Ascending aorta (tissue), 2 donors: ENCODE data around the gene SYNPO2. TPM values are rescaled to one million over a fixed set of nuclear protein-coding genes. Genes with fewer than 3 reads are reported as not detected.

Source experiments
- DNase-seq, 2 donors: peaks; one replicate each; pipeline ENCODE4 v3.0.0-alpha.2; 2019; ENCODE audit warnings: low spot score in 2 of 2
- H3K27ac ChIP-seq, 2 donors: fragments of 200-600 bp; sonication (generic); one replicate each; pipeline ENCODE4 v1.5.1; 2016 to 2017; ENCODE audit warnings: mild to moderate bottlenecking in 1 of 2
- H3K27me3 ChIP-seq: fragments of 200-600 bp; sonication (generic); one replicate; pipeline ENCODE4 v1.5.1; 2017
- H3K36me3 ChIP-seq, 2 donors: fragments of 200-600 bp; sonication (generic); one replicate each; pipeline ENCODE4 v1.5.1; 2016
- H3K4me1 ChIP-seq, 2 donors: fragments of 200-600 bp; sonication (generic); one replicate each; pipeline ENCODE4 v1.5.1; 2016 to 2017; ENCODE audit warnings: mild to moderate bottlenecking in 1 of 2
- H3K4me3 ChIP-seq, 2 donors: fragments of 200-600 bp; sonication (generic); one replicate each; pipeline ENCODE4 v1.5.1; 2016 to 2017; ENCODE audit warnings: mild to moderate bottlenecking in 1 of 2
- H3K9me3 ChIP-seq, 2 donors: fragments of 200-600 bp; sonication (generic); one replicate each; pipeline ENCODE4 v1.5.1; 2016
- CTCF ChIP-seq, 3 experiments: fragments of 200-600 bp in 2 of 3; fragments of 450-650 bp in 1 of 3; sonication (generic) in 2 of 3; IDR thresholded peaks; one replicate each; pipeline ENCODE4 v1.5.1; 2016 to 2019; ENCODE audit warnings: antibody characterized with exemption in 3 of 3, mild to moderate bottlenecking in 1 of 3, moderate library complexity in 1 of 3
- intact Hi-C: fragments of 100-400 bp; cut with DNase I; formaldehyde crosslinking; loops from one replicate; pipeline ENCODE4 v1.15.1; 2023
- total RNA-seq: library from RNA; depleted of rRNA; stranded (reverse); fragments of >200 nt; gene quantifications from one replicate; pipeline ENCODE4 v1.1.0, GENCODE V29; 2016

SYNPO2 gene
- total RNA-seq, 1 donor from 2014 or later = 178 TPM

GRCh38 chr4:119026662-119027444 lies 138.2 kb downstream of the SYNPO2 start:
- Histone ChIP-seq H3K36me3 (peaks cover 22 to 23% of the 10 kb centered on the region in 2 donors), H3K4me1 (peaks cover 14 to 35% of the 10 kb centered on the region in 2 donors), H3K4me3 (peak overlapping the region; percentile 34 to 35), H3K9me3 (no peaks in the 10 kb centered on the region), H3K27ac (peak overlapping the region; percentile 95 to 96), H3K27me3 (no peaks in the 10 kb centered on the region)
- no peak for TF ChIP-seq CTCF (IDR thresholded peaks at IDR 0.05)
- DNase-seq = no peak
- intact Hi-C loops = loop anchor here (5.0 kb wide), 1 partner anchor 40 kb away; no protein-coding TSS in a partner anchor

GRCh38 chr4:119027811-119028210 lies 139.2 kb downstream of the SYNPO2 start:
- no peak for DNase-seq
- no peak for TF ChIP-seq CTCF (IDR thresholded peaks at IDR 0.05)
- Histone ChIP-seq H3K27ac (peak overlapping the region; percentile 95 to 96), H3K36me3 (peaks cover 26 to 29% of the 10 kb centered on the region in 2 donors), H3K4me1 (peaks cover 14 to 40% of the 10 kb centered on the region in 2 donors), H3K27me3 (no peaks in the 10 kb centered on the region), H3K4me3 (peak overlapping the region; percentile 34 to 35), H3K9me3 (no peaks in the 10 kb centered on the region)
- intact Hi-C loops = loop anchor here (5.0 kb wide), 1 partner anchor 41 kb away; no protein-coding TSS in a partner anchor

- peaks cover 26 to 32% of the 10 kb centered on the region in 2 donors for H3K36me3 ChIP-seq
- TF ChIP-seq CTCF (IDR thresholded peaks at IDR 0.05) = no peak
- H3K27ac ChIP-seq = peak overlapping the region; percentile 95 to 96
- intact Hi-C loops = loop anchor here (5.0 kb wide), 1 partner anchor 41 kb away; no protein-coding TSS in a partner anchor
- H3K27me3 ChIP-seq = no peaks in the 10 kb centered on the region
- H3K9me3 ChIP-seq = no peaks in the 10 kb centered on the region
- peak overlapping the region; percentile 34 to 35 for H3K4me3 ChIP-seq
- peaks cover 14 to 45% of the 10 kb centered on the region in 2 donors for H3K4me1 ChIP-seq
- no peak for DNase-seq
Measured at GRCh38 chr4:119028296-119028695, 139.6 kb downstream of the SYNPO2 start.

GRCh38 chr4:119029847-119030535 lies 141.3 kb downstream of the SYNPO2 start:
- Histone ChIP-seq H3K36me3 (peaks cover 26 to 36% of the 10 kb centered on the region in 2 donors), H3K27me3 (no peaks in the 10 kb centered on the region), H3K9me3 (no peaks in the 10 kb centered on the region), H3K4me1 (peaks cover 13 to 56% of the 10 kb centered on the region in 2 donors), H3K27ac (peak overlapping the region; percentile 95 to 96), H3K4me3 (no peak overlapping the region)
- DNase-seq = no peak
- no peak for TF ChIP-seq CTCF (IDR thresholded peaks at IDR 0.05)
- intact Hi-C loops = loop anchor here (5.0 kb wide), 1 partner anchor 43 kb away; no protein-coding TSS in a partner anchor

- no peaks in the 10 kb centered on the region for H3K9me3 ChIP-seq
- peaks cover 31 to 36% of the 10 kb centered on the region in 2 donors for H3K36me3 ChIP-seq
- peak overlapping the region; percentile 95 to 96 for H3K27ac ChIP-seq
- peaks cover 8 to 54% of the 10 kb centered on the region in 2 donors for H3K4me1 ChIP-seq
- TF ChIP-seq CTCF (IDR thresholded peaks at IDR 0.05) = no peak
- H3K27me3 ChIP-seq = no peaks in the 10 kb centered on the region
- no peak overlapping the region for H3K4me3 ChIP-seq
- no peak for DNase-seq
- intact Hi-C loops = no loop called here
Measured at GRCh38 chr4:119030536-119030890, 141.9 kb downstream of the SYNPO2 start.
